Neural progenitor cell (in vitro differentiated cells): ENCODE measurements around the gene CCT6A.
"Not testable (repeated sequence)": the region's sequence is repeated elsewhere in the genome, so short reads cannot be mapped to it uniquely, and the experiment has no call there.

Experiments
- CTCF ChIP-seq: fragments of 200-600 bp; sonication (generic); IDR thresholded peaks from 2 replicates; pipeline ENCODE4 v1.5.1; 2017; ENCODE audit warnings: antibody characterized with exemption, mild to moderate bottlenecking
- EZH2 ChIP-seq: fragments of 200-600 bp; sonication (generic); IDR thresholded peaks from 2 replicates; pipeline ENCODE4 v1.6.1; 2017; ENCODE audit warnings: antibody characterized with exemption, mild to moderate bottlenecking, moderate library complexity

GRCh38 chr7:56045758-56046157 is 5.8 kb upstream of the CCT6A start:
- not testable (repeated sequence) for TF ChIP-seq EZH2, CTCF
